Astrocyte of the hippocampus (primary cell): ENCODE data around the gene RNU2-63P.
"Not testable (repeated sequence)": the region's sequence is repeated elsewhere in the genome, so short reads cannot be mapped to it uniquely, and the experiment has no call there.

Experiments used
- DNase-seq: peaks from one replicate; pipeline ENCODE4 v3.0.0; 2011; ENCODE audit warnings: low read depth, low spot score

RNU2-63P gene

DNA sequence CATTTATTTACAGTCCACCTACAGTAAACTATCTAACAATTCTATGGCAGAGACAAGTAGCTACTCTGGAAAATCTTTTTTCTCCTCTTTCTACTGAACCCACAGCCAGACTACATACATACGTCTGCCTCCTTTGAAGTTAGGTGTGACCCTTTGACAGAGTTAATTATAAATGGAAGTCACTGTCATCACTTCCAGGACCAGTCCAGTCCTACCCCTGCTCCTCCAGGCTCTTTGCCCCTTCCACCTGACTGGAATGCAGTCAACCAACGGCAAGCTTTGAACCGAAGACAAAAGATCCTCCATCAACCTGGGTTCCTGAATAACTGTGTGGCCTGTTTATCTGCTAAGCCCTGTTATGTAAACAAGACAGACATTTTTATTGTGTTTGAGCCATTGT, 35.2 kb downstream of the RNU2-63P start:
- not testable (repeated sequence) for DNase-seq

DNA sequence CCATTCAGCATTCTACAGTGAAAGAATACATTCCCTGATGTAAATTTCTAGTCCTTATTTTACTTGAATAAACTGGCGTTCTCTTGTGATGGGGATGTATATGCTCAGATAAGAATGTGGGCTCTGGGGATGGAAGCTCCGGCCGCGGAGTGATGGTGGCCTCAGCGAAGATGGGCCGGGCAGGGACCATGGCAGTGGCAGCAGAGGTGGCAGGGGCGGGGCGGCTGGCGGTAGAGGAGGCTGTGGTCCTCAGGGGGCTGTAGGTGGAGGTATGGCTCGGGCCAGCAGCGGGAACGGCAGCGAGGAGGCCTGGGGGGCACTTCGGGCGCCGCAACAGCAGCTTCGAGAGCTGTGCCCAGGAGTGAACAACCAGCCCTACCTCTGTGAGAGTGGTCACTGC, 44.0 kb downstream of the RNU2-63P start:
- not testable (repeated sequence) for DNase-seq
